OCI-LY1 (cell line): ENCODE measurements around the gene CMBL.

Source experiments
- CTCF ChIP-seq: fragments of 200-600 bp; sonication (generic), shearing (Covaris generic); IDR thresholded peaks from 2 replicates; pipeline ENCODE4 v1.5.1; 2017; ENCODE audit warnings: mild to moderate bottlenecking, antibody characterized with exemption, low read length, moderate library complexity, mixed read lengths
- EZH2 ChIP-seq: fragments of 200-600 bp; sonication (generic), shearing (Covaris generic); IDR thresholded peaks from 2 replicates; pipeline ENCODE4 v1.8.0; 2017; ENCODE audit warnings: borderline replicate concordance, mixed run types, mild to moderate bottlenecking, antibody characterized with exemption, low read length, moderate library complexity, mixed read lengths

- no peak for TF ChIP-seq CTCF
- TF ChIP-seq EZH2 = no peak
Measured at GRCh38 chr5:10308844-10309243, 1.1 kb upstream of the CMBL start.
